CMK (cell line): ENCODE data around the gene PLXDC2.

Source experiments
- DNase-seq: peaks from one replicate; pipeline ENCODE4 v3.0.0-alpha.2; 2010; ENCODE audit warnings: low read depth

PLXDC2 gene

DNA sequence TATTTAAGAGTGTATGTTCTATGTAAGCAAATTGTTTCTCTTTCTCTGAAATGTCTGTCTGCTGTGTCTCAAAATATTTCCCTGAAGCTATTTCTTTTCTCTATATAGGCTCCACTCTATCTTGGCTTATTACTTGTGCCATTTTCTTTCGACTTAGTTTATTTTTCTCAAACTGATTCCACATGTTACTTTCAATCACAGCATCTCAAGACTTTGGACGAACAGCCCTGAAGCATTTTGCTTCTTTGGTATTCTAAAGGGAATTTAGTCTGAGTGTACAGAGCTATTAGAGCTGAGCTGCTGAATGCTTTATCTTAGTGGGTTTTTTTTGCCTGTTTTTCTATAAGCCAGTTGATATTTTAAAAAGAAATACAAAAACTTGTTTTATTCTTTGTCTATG is 95.7 kb downstream of the PLXDC2 start:
- DNase-seq, result no peak

DNA sequence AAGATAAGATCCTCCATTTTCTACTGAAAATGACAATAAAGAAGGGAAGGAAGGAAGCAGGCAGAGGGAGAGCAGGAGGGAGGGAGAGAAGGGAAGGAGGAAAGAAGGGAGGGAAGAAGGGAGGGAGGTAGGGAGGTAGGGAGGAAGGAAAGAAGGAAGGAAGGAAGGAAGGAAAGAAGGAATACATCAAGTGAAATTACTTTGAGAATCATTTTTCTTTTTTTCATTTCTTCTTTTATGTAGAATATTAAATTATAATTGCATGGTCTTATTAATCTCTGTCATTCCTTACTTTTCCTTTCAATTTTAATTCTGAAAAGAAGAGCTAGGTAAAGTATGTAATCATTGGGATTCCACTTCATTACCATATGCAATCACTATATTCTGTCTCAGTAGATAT is 97.8 kb downstream of the PLXDC2 start:
- DNase-seq, result no peak

DNA sequence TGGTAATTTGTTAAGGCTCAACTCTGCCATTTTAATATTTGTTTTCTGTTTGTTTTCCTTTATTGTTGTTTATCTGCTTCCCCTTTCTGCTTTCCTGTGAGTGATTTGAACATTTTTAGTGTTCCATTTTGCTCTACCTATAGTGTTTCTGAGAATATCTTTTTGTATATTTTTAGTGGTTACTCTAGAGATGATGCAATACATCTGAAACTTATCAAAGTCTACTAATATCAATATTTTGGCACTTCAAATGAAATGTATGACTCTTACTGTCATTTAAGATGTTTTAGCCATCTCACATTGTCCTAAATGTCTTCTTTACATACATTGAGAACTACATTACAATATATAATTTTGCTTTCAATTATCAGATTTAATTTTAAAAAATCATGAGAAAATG is 98.9 kb downstream of the PLXDC2 start:
- no peak for DNase-seq

DNA sequence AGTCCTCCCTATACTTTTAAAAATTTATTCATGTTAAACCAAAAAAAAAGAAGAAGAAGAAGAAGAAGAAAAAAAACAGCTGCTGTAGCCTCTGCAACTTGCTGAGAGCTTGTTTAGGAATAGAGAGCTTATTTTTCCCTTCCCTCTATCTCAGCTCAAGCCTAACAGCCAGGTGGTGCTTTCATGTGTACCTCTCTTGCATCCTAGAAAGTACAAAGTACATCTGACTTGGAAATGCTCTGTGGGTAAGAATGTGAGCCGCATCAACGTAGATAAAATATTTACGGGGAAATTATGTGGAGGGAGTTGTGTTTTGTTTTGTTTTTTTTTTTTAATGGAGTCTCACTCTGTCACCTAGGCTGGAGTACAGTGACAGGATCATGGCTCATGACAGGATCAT is 99.6 kb downstream of the PLXDC2 start:
- no peak for DNase-seq

DNA sequence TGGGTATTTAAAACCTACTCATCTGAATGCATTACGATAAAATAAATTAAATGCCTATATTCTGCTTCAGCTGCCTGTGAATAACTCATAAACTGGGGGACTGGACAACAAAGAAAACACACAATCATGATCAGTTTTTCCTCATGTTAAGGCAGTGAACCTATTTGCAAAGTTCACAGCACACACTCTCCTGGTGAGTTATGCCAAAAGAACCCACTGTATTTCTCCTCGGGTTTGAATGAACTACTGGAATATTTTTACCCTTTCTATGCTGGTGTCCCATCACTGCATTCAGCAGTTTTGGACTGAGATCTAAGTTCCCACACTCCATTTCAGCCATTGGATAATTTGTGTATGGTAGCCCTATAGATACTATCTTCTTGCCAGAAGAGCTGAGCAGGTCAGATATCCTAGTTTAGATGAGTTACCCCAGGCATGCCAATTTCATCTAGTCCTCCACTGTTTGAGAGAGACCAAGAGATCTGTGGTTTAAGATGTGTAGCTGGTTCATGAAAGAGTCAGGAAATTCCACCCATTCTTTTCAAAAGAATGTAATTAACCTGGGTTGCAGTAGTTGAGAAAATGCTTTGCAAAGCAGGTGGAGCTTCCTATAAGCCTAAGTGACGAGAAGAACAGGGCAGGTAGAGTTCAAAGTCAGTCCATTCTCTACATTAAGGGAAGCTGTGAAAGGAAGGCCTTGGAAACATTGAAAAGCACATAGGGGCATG is 101.7 kb downstream of the PLXDC2 start:
- no peak for DNase-seq

DNA sequence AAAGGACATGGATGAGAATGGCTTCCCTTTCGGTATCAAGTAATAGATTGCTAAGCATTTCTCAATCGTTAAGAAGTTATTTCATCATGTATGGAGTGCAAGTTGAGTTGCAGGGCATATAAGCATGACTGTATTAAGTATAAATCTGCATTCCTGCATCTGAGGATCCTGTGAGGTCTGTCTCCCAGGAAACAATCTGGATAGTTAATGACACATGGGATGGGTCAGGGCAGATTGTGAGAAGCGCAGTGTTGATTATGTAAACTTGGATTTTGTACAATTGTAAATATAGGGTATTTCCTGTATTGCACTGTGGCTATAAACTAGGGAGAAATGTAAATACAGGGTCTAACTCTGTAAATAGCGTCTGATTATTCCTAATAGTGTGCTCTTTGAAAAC is 102.6 kb downstream of the PLXDC2 start:
- DNase-seq, result no peak

DNA sequence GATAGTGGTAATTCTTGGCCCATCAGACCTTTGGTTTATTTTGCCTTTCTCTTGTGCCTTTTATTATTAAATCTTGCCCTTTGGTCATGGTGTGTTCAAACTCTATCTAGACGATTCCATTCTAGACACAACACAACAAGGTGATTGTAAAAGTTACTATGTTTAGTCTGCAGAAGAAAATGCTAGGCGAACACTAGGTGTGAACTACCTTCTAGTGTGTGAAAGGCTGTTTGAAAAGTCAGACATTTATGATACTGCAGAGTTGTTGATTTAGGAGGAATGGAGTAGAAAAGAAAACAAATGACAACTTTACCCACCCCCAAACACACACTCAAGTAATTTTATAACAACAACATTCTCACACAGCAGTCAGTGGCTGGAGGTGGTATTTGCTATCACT is 103.4 kb downstream of the PLXDC2 start:
- no peak for DNase-seq

DNA sequence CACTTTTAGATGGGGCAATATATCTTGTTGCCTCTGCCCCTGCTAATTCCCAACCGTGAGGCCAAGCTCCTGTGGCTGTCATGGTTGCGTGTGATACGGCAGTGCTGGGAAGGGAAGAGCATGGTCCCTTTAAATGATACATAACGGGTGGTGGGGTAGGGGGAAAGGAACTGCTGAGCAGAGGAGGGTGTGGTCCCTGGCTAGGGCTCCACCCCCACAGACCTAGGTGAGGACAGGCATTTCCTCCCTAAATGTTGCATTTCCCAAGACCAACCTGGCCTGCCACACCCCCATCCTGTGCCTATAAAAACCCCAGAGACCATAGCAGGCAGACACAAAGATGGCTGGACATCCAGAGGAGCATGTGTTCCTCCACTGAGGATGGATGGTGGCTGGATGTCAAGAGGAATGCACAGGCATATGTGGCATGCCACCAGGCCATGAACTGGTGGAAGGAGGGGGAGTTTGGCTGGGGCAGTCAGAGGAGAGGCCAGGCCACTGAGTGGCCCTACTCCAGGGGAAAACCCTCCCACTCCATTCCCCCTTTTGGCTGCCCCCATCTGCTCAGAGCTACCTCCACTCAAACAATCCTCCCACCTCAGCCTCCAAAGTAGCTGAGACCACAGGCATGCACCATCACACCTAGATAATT is 104.0 kb downstream of the PLXDC2 start:
- no peak for DNase-seq

DNA sequence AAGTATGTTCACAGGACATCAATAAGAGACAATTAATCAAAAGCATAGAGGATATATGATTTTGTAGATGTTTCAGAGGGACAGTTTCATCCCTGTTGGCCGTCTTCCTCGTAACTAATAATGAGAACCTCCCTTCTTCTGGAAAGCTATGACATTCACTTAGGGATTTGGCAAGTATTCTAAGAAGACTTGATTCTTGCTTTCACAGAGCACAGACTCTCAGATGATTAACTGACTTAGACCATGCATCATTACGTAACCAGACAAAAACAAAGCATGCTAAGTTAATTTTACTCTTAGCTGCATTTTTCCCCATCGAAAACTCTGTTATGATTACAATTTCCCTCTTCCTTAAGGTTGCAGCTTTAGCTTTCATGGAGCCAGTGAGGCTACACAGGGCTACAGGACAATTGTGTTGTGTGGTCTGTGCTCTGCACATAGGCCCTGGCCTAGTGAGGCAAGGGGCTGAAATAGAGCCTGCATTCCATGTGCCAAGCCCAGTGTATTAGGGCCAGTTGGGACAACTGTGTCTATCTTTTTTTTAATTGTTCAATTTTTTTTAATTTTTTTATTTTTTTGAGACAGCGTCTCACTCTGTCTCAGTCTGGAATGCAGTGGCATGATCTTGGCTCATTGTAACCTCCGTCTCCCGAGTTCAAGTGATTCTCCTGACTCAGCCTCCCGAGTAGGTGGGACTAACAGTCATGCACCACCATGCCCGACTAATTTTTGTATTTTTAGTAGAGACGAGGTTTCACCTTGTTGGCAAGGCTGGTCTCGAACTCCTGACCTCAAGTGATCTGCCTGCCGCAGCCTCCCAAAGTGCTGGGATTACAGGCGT is 105.3 kb downstream of the PLXDC2 start:
- no peak for DNase-seq

DNA sequence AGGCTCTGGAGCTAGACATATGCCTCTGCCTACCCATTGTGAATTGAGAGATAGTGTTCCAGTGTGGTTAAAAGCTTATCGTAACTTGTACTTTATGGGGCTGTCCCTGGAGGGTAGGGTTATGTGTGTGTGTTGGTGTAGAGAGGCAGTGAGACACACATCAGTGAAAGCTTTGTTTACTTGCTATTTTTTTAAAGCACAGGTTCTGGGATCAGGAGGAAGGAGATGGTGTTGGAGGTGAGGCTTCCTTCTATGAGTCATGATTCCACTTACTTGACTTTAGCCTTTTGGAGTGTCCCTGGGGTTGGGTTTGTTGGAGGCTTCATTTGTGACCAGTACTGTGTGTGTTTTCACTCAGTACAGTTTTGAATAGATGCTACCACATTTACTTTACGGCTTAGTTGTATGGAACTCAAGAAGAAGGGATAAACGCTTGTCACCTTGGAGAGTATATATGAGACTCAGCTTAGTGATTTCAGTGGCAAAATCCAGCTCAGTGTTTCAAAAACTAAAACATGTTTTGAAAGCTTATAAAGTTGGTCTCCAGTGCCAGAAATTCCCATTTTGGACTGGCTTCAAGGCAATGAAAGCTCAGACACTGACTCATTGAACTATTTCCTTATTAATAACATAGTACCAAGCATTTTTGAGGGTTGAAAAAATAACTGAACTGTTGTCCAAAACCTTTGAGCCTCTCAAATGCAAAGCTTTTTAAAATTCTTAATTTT is 106.2 kb downstream of the PLXDC2 start:
- DNase-seq, result no peak

DNA sequence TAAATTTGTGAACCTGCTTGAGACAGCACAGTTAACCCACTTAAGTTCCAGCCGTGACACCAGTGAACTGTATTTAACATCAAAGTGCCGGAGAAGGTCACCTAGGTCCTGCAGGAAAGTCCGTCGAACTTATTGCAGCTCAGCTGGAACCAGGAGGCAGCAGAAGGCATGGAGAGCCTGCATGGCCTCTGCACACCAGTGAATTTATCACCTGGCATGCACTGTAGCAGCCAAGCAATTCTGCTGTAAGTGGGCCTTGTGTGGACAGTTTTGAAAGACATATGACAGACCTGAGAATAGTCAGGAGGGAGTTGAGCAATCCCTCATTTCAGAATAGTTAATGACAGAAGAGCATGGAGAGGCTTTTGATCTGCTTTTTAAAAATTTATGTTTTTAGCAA is 108.8 kb downstream of the PLXDC2 start:
- DNase-seq, result no peak

DNA sequence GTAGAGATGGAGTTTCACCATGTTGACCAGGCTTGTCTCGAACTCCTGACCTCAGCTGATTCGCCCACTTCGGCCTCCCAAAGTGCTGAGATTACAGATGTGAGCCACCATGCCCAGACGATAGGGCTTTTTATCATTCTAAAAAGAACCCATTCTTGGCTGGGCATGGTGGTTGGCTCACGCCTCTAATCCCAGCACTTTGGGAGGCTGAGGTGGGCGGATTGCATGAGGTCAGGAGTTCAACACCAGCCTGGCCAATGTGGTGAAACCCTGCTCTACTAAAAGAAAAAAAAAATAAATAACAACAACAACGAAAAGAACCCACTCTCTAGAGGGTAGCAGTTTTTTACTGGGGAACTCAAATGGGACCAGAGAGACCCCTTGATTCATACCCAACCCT is 112.7 kb downstream of the PLXDC2 start:
- DNase-seq, result no peak

DNA sequence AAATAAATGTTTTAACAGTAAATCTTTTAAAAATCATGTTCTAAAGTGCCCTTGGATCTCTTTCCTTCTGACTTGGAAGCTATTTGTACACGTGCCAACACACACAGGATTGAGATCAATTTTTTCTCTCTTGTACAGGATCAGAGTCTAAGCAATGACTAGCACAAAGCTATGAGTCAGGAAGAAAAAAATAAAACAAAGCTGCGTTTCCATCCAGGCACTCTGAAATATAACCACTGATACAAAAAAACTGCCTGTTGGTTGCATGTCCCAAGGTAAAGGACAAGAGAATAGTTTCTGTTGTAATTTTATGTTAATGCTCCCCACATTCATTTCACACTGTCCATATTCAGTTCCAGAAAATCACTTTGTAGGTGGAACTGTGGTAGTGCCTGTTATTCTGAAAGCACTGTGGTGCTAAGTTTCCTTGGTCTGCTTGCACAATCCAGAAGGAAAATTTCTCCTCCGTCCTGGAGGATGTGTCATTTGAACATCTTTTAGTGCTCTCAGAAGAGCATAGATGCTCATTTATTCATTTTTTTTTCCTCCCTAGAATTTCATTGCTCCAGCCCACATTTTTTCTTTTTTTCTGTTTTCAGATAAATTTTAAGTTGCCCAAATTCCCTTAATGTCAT is 113.4 kb downstream of the PLXDC2 start:
- no peak for DNase-seq

DNA sequence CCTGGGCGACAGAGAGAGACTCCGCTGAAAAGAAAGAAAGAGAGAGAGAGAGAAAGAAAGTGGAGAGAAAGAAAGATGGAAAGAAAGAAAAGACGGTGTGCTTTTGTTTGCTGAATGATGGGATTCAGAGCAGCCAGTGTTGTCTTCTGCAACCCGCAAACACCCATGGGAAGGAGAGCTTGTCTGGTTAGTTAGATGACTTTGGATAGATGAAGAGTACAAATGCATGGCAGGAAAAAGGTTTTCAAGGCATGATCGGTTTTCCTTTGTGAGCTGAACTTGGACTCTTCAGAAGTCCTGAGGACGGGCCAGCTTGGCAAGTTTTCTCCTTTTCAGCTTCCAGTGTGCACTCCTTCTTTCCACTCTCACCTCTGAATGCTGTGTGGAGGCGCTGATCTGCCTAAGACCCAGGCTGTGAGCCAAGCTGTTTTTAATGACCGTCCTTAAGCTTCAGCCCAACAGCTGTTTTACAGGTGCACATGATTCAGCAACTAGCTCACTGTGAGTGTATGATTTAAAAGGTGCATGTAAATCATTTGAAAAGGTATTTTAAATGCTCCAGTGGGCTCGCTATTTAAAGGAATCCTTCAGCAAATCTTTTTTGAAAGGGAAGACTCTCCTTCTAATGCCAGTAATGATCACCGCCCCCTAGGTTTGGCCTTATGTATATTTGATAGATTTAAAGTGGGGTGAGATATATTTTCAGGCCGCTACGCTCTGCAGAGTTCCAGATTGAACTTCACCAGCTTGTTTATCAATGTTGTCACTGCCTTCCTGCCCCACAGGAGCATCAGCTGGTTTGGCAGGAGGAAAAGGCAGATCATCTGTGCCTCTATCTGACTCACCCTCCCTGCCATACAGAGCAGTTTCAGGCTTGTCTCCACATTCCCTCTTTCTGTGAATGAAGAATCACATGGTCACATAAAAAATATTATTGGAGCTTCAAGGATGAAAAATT is 115.0 kb downstream of the PLXDC2 start:
- no peak for DNase-seq

DNA sequence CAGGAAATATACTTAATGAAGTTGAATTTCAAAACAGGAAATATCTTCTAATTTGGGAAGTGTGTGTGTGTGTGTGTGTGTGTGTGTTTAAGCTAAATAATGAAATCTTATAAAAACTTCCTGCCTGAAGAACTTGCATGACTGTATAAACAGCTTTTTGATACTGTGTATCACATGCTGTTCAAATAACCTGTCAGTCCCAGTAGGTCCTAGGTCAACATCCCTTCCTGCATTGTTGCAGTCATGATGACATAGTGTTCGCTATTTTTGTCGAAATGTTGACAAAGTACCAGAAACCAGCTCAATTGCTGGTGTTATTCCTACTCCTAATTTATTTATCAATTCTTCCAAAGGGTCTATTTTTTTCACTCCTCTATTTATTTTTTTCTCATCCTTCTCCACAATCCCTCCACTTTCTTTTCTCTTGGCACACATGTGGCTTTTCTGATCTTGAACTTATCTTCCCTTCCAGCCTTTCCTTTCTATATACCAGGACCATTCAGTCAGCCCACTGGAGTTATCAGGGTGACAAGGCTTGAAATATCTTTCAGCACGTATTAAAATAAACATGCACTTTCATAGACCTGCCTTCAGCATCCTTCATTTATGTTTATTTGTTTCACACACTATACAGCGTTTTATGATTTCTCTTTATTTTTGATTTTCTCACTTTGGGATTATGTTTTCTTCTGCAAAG is 115.8 kb downstream of the PLXDC2 start:
- no peak for DNase-seq

DNA sequence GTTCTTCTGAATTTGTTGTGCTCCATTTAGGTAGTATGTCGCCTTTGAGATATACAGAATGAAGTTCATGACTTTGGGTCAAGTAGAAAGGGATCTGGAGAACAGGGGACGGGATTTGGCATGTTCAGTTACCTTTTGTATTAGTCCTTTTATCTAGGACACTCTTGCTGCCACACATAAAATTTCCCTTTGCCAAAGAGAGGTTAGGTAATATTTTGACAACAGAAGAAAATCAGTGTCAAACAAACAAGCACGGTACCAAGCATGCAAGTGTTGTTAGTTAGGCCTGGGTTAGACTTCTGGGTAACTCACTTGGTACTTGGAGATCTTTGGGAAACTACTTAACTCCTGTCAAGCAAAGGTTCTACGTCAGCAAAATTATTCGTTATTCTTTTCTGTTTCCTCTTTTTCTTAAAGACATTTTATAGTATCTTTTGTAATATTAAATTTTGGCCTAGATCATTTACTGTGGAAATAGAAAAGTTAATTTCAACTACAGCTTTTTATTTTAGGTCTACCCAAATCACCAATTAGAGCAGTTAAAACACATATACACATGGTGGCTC is 116.7 kb downstream of the PLXDC2 start:
- DNase-seq, result no peak

DNA sequence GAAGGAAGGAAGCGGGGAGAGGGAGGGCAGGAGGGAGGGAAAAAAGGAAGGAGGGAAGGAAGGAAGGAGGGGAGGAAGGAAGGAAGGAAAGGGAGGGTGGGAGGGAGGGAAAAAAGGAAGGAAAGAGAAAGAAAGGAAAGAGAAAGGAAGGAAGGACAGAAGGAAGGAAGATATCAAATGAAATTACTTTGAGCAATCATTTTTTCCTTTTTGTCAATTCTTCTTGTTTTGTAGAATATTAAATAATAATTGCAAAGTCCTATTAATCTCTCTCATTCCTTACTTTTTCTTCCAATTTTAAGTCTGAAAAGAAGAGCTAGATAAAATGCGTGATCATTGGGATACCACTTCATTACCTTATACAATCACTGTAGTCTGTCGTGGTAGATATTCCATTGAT is 117.5 kb downstream of the PLXDC2 start:
- no peak for DNase-seq

DNA sequence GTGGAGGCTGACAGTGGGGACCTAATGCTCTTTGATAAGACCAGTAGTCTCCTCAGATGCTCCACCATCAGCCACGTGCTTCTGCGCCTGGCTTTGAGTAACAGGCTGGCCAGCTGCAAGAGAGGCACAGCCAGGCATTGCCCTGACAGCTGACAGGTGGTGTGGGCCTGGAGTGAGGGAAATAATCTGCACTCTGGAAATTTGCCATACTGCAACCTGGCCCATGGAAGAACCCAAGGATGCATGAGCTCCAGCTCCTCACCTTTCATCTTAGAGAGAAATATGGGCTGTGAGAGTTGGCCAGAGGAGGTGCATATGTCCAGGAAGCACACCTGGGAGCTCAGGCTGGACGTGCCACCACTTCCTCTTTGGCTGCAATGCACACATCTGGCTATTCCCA is 118.9 kb downstream of the PLXDC2 start:
- DNase-seq, result no peak

DNA sequence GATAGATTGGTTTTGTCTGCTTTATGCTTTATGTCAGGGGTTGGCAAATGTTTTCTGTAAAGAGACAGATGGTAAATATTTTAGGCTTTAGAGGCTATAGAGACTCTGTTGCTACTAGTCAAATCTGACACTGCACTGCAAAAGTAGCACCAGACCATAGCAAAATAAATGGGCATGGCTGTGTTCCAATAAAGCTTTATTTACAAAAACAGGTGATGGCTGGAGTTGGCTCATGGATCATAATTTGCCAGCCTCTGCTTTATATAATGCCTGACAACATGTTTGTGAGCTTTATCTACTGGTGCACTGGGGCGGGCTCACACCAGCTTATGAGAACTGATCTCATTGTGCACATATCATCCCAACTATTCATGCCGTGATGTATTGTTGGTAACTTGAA is 120.1 kb downstream of the PLXDC2 start:
- DNase-seq, result no peak

DNA sequence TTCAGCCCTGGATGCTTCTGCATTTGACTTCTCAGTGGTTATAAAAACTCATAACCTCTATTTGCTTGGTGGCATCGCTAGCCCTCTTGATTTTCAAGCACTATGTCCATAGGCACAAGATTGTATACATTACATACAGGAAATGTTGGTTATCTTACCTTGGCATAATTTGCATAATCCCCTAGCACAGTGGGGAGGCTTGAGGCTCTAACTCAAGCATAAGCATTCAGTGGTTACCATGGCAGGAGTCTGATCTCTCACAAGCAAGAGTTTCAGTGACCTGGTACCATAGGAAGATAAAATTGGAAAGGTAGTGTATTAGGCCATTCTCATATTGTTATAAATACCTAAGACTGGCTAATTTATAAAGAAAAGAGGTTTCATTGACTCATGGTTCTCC is 121.8 kb downstream of the PLXDC2 start:
- no peak for DNase-seq
